IMR-90 (cell line): ENCODE data around the gene FZD4.

Source experiments
- CEBPB ChIP-seq: IDR thresholded peaks from 2 replicates; pipeline ENCODE4 v1.6.1; 2012; ENCODE audit warnings: low read depth, low read length, improper control_type of control experiment
- CHD1 ChIP-seq: IDR thresholded peaks from 2 replicates; pipeline ENCODE4 v1.6.1; 2012; ENCODE audit warnings: low read depth, low read length, improper control_type of control experiment
- MAFK ChIP-seq: IDR thresholded peaks from 2 replicates; pipeline ENCODE4 v1.6.1; 2012; ENCODE audit warnings: low read depth, low read length, improper control_type of control experiment
- MAZ ChIP-seq: IDR thresholded peaks from 2 replicates; pipeline ENCODE4 v1.6.1; 2012; ENCODE audit warnings: low read depth, mild to moderate bottlenecking, low read length, improper control_type of control experiment, moderate library complexity, borderline replicate concordance
- POLR2A ChIP-seq: IDR thresholded peaks from 2 replicates; pipeline ENCODE4 v1.6.1; 2012; ENCODE audit warnings: mild to moderate bottlenecking, low read depth, low read length
- RAD21 ChIP-seq: IDR thresholded peaks from 2 replicates; pipeline ENCODE4 v1.6.1; 2012; ENCODE audit warnings: low read length, improper control_type of control experiment
- RFX5 ChIP-seq: IDR thresholded peaks from 2 replicates; pipeline ENCODE4 v1.8.0; 2012; ENCODE audit warnings: low read depth, mild to moderate bottlenecking, low read length, moderate library complexity
- SMC3 ChIP-seq: fragments of 150-350 bp; IDR thresholded peaks from 2 replicates; pipeline ENCODE4 v1.6.1; 2016; ENCODE audit warnings: low read depth, mild to moderate bottlenecking, antibody characterized with exemption, low read length, moderate library complexity
- TF ChIP-seq, protein P1 (sequence below): conservative IDR thresholded peaks from 2 replicates; pipeline ENCODE4 v1.5.1; 2012; ENCODE audit warnings: mild to moderate bottlenecking, low read depth, low read length, improper control_type of control experiment
- TF ChIP-seq, protein P2 (sequence below): fragments of 150-350 bp; IDR thresholded peaks from 2 replicates; pipeline ENCODE4 v1.6.1; 2017; ENCODE audit warnings: mild to moderate bottlenecking, antibody characterized with exemption, low read length, low read depth
- TF ChIP-seq, protein P3 (sequence below): fragments of 150-350 bp; IDR thresholded peaks from 2 replicates; pipeline ENCODE4 v1.6.1; 2016; ENCODE audit warnings: low read depth, mild to moderate bottlenecking, low read length, moderate library complexity, borderline replicate concordance

DNA sequence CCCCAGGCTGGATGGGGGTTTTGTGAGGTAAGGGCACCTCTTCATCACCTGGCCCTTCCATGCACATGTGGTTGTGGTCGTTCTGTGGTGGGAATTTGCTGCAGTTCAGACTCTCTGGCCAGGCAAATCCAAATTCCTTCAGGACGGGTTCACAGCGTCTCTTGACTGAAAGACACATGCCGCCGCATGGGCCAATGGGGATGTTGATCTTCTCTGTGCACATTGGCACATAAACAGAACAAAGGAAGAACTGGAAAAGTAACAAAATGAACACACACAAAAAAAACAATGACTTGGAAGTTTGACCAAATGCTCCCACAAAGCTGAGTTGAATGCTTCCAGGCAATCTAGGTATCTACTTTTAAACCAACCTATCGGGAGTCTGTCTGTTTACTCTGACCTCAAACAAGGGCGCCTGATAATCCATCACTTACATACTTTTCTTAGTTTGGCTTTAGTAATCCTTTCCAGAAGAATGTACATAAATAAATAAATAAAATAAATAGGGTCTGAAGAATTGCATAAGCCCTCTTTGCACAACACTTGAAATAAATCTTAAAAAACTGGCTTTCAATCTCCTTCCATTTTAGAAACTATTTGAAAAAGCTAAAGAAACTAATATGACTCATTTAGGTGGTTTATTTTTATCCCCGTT, 2.8 kb downstream of the FZD4 start:
- no peak for TF ChIP-seq RFX5
- TF ChIP-seq, protein P1, sequence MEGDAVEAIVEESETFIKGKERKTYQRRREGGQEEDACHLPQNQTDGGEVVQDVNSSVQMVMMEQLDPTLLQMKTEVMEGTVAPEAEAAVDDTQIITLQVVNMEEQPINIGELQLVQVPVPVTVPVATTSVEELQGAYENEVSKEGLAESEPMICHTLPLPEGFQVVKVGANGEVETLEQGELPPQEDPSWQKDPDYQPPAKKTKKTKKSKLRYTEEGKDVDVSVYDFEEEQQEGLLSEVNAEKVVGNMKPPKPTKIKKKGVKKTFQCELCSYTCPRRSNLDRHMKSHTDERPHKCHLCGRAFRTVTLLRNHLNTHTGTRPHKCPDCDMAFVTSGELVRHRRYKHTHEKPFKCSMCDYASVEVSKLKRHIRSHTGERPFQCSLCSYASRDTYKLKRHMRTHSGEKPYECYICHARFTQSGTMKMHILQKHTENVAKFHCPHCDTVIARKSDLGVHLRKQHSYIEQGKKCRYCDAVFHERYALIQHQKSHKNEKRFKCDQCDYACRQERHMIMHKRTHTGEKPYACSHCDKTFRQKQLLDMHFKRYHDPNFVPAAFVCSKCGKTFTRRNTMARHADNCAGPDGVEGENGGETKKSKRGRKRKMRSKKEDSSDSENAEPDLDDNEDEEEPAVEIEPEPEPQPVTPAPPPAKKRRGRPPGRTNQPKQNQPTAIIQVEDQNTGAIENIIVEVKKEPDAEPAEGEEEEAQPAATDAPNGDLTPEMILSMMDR: no peak
- no peak for TF ChIP-seq POLR2A
- TF ChIP-seq, protein P2, sequence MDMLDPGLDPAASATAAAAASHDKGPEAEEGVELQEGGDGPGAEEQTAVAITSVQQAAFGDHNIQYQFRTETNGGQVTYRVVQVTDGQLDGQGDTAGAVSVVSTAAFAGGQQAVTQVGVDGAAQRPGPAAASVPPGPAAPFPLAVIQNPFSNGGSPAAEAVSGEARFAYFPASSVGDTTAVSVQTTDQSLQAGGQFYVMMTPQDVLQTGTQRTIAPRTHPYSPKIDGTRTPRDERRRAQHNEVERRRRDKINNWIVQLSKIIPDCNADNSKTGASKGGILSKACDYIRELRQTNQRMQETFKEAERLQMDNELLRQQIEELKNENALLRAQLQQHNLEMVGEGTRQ: no peak
- TF ChIP-seq RAD21: no peak
- TF ChIP-seq MAZ: no peak
- no peak for TF ChIP-seq MAFK
- TF ChIP-seq CEBPB: peak; percentile 54; the same call in 1 of the 2 replicates
- TF ChIP-seq, protein P3, sequence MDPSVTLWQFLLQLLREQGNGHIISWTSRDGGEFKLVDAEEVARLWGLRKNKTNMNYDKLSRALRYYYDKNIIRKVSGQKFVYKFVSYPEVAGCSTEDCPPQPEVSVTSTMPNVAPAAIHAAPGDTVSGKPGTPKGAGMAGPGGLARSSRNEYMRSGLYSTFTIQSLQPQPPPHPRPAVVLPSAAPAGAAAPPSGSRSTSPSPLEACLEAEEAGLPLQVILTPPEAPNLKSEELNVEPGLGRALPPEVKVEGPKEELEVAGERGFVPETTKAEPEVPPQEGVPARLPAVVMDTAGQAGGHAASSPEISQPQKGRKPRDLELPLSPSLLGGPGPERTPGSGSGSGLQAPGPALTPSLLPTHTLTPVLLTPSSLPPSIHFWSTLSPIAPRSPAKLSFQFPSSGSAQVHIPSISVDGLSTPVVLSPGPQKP: no peak
- TF ChIP-seq SMC3: no peak
- no peak for TF ChIP-seq CHD1
